Activated naive CD8-positive, alpha-beta T cell treated with anti-CD3 and anti-CD28 coated beads, Interleukin-2, amount 50 U/mL, for 24 hours (primary cell): ENCODE results near the gene PTPRCAP.
A peak's percentile ranks its signal among the peaks of the same experiment; 100 is the strongest.
"Not testable (repeated sequence)": the region's sequence is repeated elsewhere in the genome, so short reads cannot be mapped to it uniquely, and the experiment has no call there.

Source experiments
- ATAC-seq: fragments of 150-1000 bp; cut with Tn5 transposase; one replicate; pipeline ENCODE4 v1.10.0; 2021
- DNase-seq: peaks from one replicate; pipeline ENCODE4 v3.0.0; 2021
- H3K27ac Mint-ChIP-seq: one replicate; pipeline ENCODE4 v1.8.0; 2021; ENCODE audit warnings: mild to moderate bottlenecking, mixed read lengths
- H3K27me3 Mint-ChIP-seq: one replicate; pipeline ENCODE4 v1.8.0; 2021; ENCODE audit warnings: mixed read lengths
- H3K36me3 Mint-ChIP-seq: one replicate; pipeline ENCODE4 v1.8.0; 2021; ENCODE audit warnings: low read depth, mixed read lengths
- H3K4me1 Mint-ChIP-seq: one replicate; pipeline ENCODE4 v1.8.0; 2021; ENCODE audit warnings: mixed read lengths
- H3K4me3 Mint-ChIP-seq: one replicate; pipeline ENCODE4 v1.8.0; 2021; ENCODE audit warnings: mild to moderate bottlenecking, moderate library complexity, mixed read lengths
- H3K9me3 Mint-ChIP-seq: one replicate; pipeline ENCODE4 v1.8.0; 2021; ENCODE audit warnings: mixed read lengths

Gene PTPRCAP

GRCh38 chr11:67468759-67469507, 31.5 kb upstream of the PTPRCAP start, which contains the start of gene TMEM134:
TSS of gene TMEM134 (minus strand) at chr11:67469251. CDS start at chr11:67469192, 59 bp downstream.
- H3K4me3 Mint-ChIP-seq: peak within 1 kb of the TSS; percentile 91
- peak; percentile 87 for ATAC-seq
- no peaks in the 10 kb centered on the region for H3K27me3 Mint-ChIP-seq
- DNase-seq: peak; percentile 93
- no peaks in the 10 kb centered on the region for H3K36me3 Mint-ChIP-seq
- peaks cover 34% of the 10 kb centered on the region for H3K4me1 Mint-ChIP-seq
- H3K27ac Mint-ChIP-seq: peak within 1 kb of the TSS; percentile 88
- H3K9me3 Mint-ChIP-seq: no peaks in the 10 kb centered on the region

DNA sequence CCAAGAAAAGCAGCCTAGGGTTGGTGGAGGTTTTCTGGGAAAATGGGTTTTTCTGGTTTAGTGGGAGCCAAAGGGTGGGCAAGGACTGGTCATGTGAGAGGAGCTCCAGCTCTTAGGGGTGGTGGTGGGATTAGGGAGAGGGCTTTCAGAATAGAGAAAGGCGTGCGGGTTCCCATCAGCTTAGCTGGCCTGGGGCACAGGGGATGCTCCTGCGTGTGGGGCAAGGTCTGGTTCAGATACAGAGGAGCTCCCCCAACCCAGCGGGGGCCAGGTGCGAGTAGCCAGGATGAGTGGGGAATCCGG, 30.9 kb upstream of the PTPRCAP start:
- peak; percentile 41 for DNase-seq
- H3K27ac Mint-ChIP-seq: peak overlapping the region; percentile 88
- no peaks in the 10 kb centered on the region for H3K9me3 Mint-ChIP-seq
- peaks cover 34% of the 10 kb centered on the region for H3K4me1 Mint-ChIP-seq
- H3K36me3 Mint-ChIP-seq: no peaks in the 10 kb centered on the region
- peak; percentile 0 for ATAC-seq
- no peaks in the 10 kb centered on the region for H3K27me3 Mint-ChIP-seq
- H3K4me3 Mint-ChIP-seq: peak overlapping the region; percentile 91

DNA sequence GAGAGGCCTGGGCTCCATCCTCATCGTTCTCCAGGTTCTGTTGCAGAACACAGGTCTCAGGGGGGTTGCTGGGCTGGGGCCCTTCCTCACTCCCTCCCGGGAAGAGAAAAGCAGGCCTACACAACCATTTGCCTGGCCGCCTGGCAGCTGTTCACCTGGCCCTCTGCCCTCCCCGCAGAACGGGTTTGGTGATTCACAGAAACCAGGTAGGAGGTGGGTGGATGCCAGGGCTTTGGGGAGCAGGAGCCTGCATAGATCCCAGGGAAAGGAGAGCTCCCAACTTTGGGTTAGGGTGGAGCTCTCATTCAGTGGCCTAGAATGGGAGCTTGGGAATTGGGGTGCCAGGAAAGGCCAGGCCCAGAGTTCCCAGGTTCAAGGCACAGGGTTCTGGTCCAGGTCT, 30.6 kb upstream of the PTPRCAP start:
- Mint-ChIP-seq H3K4me1 (peaks cover 35% of the 10 kb centered on the region), H3K9me3 (no peaks in the 10 kb centered on the region), H3K4me3 (peak overlapping the region; percentile 91), H3K27me3 (no peaks in the 10 kb centered on the region), H3K27ac (peak overlapping the region; percentile 88), H3K36me3 (no peaks in the 10 kb centered on the region)
- no peak for DNase-seq
- no peak for ATAC-seq

- ATAC-seq (no peak), DNase-seq (no peak)
- Mint-ChIP-seq H3K27ac (peak overlapping the region; percentile 62), H3K4me3 (peak overlapping the region; percentile 91), H3K36me3 (no peaks in the 10 kb centered on the region), H3K4me1 (peaks cover 38% of the 10 kb centered on the region), H3K9me3 (no peaks in the 10 kb centered on the region), H3K27me3 (no peaks in the 10 kb centered on the region)
Observed at GRCh38 chr11:67466962-67467771, 29.7 kb upstream of the PTPRCAP start.

GRCh38 chr11:67466367-67466766, 28.9 kb upstream of the PTPRCAP start:
- no peak for DNase-seq
- Mint-ChIP-seq H3K9me3 (no peaks in the 10 kb centered on the region), H3K27ac (peak overlapping the region; percentile 62), H3K4me1 (peaks cover 38% of the 10 kb centered on the region), H3K4me3 (no peak overlapping the region), H3K36me3 (no peaks in the 10 kb centered on the region), H3K27me3 (no peaks in the 10 kb centered on the region)
- no peak for ATAC-seq

DNA sequence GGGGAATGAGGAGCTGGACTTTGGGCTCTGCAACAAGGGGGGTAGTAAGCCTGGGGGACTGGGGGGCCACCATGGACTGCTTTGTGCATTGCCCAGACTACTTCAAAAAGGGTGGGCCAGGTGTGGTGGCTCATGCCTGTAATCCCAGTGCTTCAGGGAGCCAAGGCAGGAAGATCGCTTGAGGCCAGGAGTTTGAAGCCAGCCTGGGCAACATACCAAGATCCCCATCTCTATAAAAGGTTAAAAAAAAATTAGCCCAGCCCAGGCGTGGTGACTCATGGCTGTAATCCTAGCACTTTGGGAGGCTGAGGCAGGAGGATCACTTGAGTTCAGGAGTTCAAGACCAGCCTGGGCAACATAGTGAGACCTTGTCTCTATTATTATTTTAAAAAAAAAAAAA, 28.0 kb upstream of the PTPRCAP start:
- H3K27me3 Mint-ChIP-seq, ATAC-seq, DNase-seq, H3K36me3 Mint-ChIP-seq, H3K9me3 Mint-ChIP-seq: not testable (repeated sequence)
- Mint-ChIP-seq H3K27ac (peak overlapping the region; percentile 82), H3K4me1 (peaks cover 36% of the 10 kb centered on the region), H3K4me3 (peak overlapping the region; percentile 84)

DNA sequence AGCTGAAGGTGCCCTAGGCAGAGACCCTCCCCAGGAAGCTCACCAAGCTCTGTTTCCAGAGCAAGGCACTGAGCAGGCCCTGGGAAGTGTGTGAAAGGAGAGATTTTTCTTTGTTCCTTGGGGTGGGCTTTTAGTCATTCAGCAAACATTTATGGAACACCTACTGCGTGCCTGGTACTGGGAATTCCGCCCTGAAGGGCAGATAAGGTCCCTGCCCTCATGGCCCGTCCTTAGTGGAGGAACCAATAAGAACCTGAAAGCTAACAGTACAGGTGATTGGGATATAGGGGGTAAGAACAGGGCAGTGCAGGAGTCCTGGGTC, 27.7 kb upstream of the PTPRCAP start:
- no peak for DNase-seq
- Mint-ChIP-seq H3K9me3 (no peaks in the 10 kb centered on the region), H3K4me3 (peak overlapping the region; percentile 84), H3K4me1 (peaks cover 36% of the 10 kb centered on the region), H3K36me3 (no peaks in the 10 kb centered on the region), H3K27me3 (no peaks in the 10 kb centered on the region), H3K27ac (peak overlapping the region; percentile 82)
- no peak for ATAC-seq

- DNase-seq (peak; percentile 94), ATAC-seq (peak; percentile 77)
- H3K4me1 Mint-ChIP-seq: peaks cover 41% of the 10 kb centered on the region
- H3K9me3 Mint-ChIP-seq: no peaks in the 10 kb centered on the region
- H3K4me3 Mint-ChIP-seq: peak overlapping the region; percentile 84
- H3K27me3 Mint-ChIP-seq: no peaks in the 10 kb centered on the region
- no peaks in the 10 kb centered on the region for H3K36me3 Mint-ChIP-seq
- H3K27ac Mint-ChIP-seq: peak overlapping the region; percentile 82
Observed at GRCh38 chr11:67464411-67465188, 27.1 kb upstream of the PTPRCAP start.

DNA sequence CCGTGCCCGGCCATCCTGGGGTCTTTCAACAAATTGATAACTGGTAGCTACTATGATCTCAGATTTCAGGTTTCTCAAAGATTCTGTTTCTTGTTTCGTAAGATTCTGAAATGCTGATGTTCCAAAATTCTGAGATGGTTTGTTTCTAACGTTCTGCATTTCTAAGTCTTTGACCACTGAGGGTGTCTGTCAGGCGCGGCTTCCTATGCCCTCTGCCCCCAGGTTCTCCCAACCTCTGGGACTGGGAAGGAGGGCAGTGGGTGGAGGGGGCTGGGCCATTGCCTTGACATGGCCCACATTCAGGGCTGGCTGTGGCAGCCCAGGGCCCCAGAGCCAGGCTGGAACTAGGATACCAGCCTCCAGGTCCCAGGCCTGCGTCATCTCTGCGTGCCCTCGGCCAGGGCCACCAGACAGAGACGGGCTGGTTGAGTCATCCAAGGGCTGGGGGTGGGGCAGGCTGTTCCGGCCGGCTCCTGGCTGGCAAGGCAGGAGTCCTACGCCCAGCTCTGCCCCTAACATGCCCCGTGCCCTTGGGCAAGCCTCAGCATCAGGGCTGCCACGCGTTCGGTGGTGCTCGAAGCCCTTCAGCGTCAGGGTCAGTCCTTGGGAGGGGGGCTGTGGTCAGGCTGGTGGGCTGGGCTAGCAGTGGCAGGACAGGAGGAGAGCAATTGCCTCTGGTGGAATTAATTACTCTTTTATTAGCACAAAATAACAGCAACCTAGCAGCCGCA, 26.4 kb upstream of the PTPRCAP start:
- ATAC-seq (no peak), DNase-seq (no peak)
- Mint-ChIP-seq H3K36me3 (no peaks in the 10 kb centered on the region), H3K27me3 (no peaks in the 10 kb centered on the region), H3K4me3 (peak overlapping the region; percentile 84), H3K27ac (peak overlapping the region; percentile 82), H3K4me1 (peaks cover 37% of the 10 kb centered on the region), H3K9me3 (no peaks in the 10 kb centered on the region)

DNA sequence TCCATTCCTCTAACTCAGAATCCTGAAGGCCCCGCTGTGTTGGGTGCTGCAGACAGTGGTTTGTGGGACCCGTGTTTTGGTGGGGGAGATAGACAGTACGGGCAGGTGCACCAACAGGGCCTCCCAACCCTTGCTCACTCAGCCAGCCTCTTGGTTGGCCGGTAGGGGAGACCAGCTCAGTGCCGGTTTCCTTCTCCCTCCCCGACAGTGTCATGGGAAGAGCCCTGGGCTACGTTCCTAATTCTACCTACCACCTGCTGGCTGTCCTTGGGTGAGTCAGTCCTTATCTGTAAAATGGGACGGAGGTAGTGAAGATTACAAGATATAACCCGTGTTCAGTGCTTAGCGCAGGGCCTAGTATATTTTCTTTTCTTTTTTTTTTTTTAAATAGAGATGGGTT, 25.7 kb upstream of the PTPRCAP start:
- Mint-ChIP-seq H3K27ac (no peak overlapping the region), H3K4me3 (no peak overlapping the region), H3K27me3 (no peaks in the 10 kb centered on the region), H3K4me1 (peaks cover 34% of the 10 kb centered on the region), H3K36me3 (no peaks in the 10 kb centered on the region), H3K9me3 (no peaks in the 10 kb centered on the region)
- no peak for ATAC-seq
- no peak for DNase-seq

- Mint-ChIP-seq H3K27ac (no peak overlapping the region), H3K4me3 (no peak overlapping the region), H3K9me3 (no peaks in the 10 kb centered on the region), H3K4me1 (peaks cover 13% of the 10 kb centered on the region), H3K36me3 (no peaks in the 10 kb centered on the region), H3K27me3 (no peaks in the 10 kb centered on the region)
- no peak for DNase-seq
- no peak for ATAC-seq
Observed at GRCh38 chr11:67458266-67458665, 20.8 kb upstream of the PTPRCAP start.

DNA sequence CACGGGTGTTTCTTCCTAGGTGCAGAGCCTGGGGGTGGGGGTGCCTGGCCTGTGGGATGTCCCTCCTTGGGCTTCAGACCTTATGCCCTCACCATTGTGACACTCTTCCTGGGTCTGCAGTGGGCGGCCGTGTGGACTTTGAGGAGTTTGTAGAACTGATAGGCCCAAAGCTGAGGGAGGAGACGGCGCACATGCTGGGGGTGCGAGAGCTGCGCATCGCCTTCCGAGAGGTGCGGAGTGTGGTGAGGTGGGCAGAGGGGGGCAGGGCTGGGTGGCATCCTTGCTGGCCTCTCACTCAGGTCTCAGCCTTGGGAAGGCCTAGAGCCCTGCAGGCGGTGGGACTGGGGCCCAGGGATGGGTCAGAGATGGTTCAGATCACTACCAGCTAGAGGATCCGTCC, 20.0 kb upstream of the PTPRCAP start:
- Mint-ChIP-seq H3K36me3 (no peaks in the 10 kb centered on the region), H3K4me1 (peaks cover 9% of the 10 kb centered on the region), H3K27ac (no peak overlapping the region), H3K9me3 (no peaks in the 10 kb centered on the region), H3K4me3 (no peak overlapping the region), H3K27me3 (no peaks in the 10 kb centered on the region)
- ATAC-seq (no peak), DNase-seq (no peak)

GRCh38 chr11:67456068-67456705, 18.7 kb upstream of the PTPRCAP start:
- no peak for DNase-seq

DNA sequence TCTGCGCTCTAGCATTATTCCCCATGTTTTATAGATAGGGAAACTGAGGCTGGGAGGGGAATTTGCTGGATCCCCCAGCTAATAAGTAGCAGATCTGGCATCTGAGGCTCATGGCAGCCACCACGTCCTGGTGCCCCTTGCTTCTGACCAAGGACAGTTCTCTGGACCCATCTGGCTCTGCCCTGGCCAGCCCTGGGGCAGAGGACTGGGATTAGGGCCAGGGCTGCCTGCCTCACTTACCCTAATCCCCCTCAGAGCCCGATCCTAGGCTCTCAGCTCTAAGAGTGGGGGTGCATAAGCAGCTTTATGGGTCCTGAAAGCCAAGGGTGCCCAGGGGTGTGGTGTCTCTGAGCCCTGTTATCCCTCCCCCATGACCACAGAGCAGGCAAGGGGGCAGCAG, 17.6 kb upstream of the PTPRCAP start, which contains the start of gene CABP4:
Gene CABP4 (plus strand): TSS at position 301 of the 400 bp plus-strand sequence. CDS start 70 bp downstream, at position 371.
- no peaks in the 10 kb centered on the region for H3K36me3 Mint-ChIP-seq
- DNase-seq (no peak), ATAC-seq (no peak)
- peaks cover 8% of the 10 kb centered on the region for H3K4me1 Mint-ChIP-seq
- H3K4me3 Mint-ChIP-seq: no peak within 1 kb of the TSS
- H3K9me3 Mint-ChIP-seq: no peaks in the 10 kb centered on the region
- no peaks in the 10 kb centered on the region for H3K27me3 Mint-ChIP-seq
- no peak within 1 kb of the TSS for H3K27ac Mint-ChIP-seq

More at GRCh38 chr11:67456068-67456705, 18.7 kb upstream of the PTPRCAP start:
- H3K27ac Mint-ChIP-seq: no peak overlapping the region
- peaks cover 12% of the 10 kb centered on the region for H3K4me1 Mint-ChIP-seq
- H3K27me3 Mint-ChIP-seq: no peaks in the 10 kb centered on the region
- no peaks in the 10 kb centered on the region for H3K9me3 Mint-ChIP-seq
- H3K4me3 Mint-ChIP-seq: no peak overlapping the region
- no peaks in the 10 kb centered on the region for H3K36me3 Mint-ChIP-seq
- no peak for ATAC-seq
